Fibroblast of lung (primary cell): ENCODE results near the gene SUFU.

Experiments
- CTCF ChIP-seq, 2 donors: IDR thresholded peaks in 1 of 2; conservative IDR thresholded peaks in 1 of 2; 1 replicate in 1 of 2; 2 replicates in 1 of 2; pipeline ENCODE4 v1.5.1; 2011 to 2012; ENCODE audit warnings: low read length in 2 of 2, control low read depth in 1 of 2, inconsistent platforms in 1 of 2, low read depth in 1 of 2, mild to moderate bottlenecking in 1 of 2
- EZH2 ChIP-seq: IDR thresholded peaks from 2 replicates; pipeline ENCODE4 v1.5.1; 2012; ENCODE audit warnings: low read length, control low read depth, mild to moderate bottlenecking; ENCODE audit errors: missing control alignments

- TF ChIP-seq CTCF (conservative IDR thresholded peaks at IDR 0.05 in 1 of 2, IDR thresholded peaks at IDR 0.05 in 1 of 2; ENCODE audit: low read depth in 1 of 2, low read length in 2 of 2) (peak in 1 of 2 donors; percentile 0), EZH2 (no peak)
Measured at GRCh38 chr10:102670065-102670670, 166.4 kb downstream of the SUFU start.
